B cell (primary cell): ENCODE measurements around the gene BCL2L13. TPM values are rescaled to one million over a fixed set of nuclear protein-coding genes. Genes with fewer than 3 reads are reported as not detected.
A peak's percentile ranks its signal among the peaks of the same experiment; 100 is the strongest.

Experiments
- ATAC-seq: fragments of 200-7000 bp; cut with Tn5 transposase; one replicate; pipeline ENCODE4 v1.10.0; 2021; ENCODE audit warnings: low read depth, mild to moderate bottlenecking, moderate number of reproducible peaks, moderate library complexity
- CTCF ChIA-PET: fragments of 350-600 bp; sonication (Branson Sonifier 250); formaldehyde crosslinking; loops from one replicate; lab custom pipeline; 2021; ENCODE audit warnings: antibody characterized with exemption, inconsistent platforms; lab: Charles Lee
- POLR2A ChIA-PET: fragments of 350-600 bp; sonication (Branson Sonifier 250); formaldehyde crosslinking; loops from one replicate; lab custom pipeline; 2021; ENCODE audit warnings: antibody characterized with exemption; lab: Charles Lee
- DNase-seq: peaks from one replicate; pipeline ENCODE4 v3.0.0; 2013
- H2AFZ ChIP-seq: 2 replicates; pipeline ENCODE4 v1.6.1; 2012; ENCODE audit warnings: mild to moderate bottlenecking, low read depth, low read length; ENCODE audit not compliant: insufficient read depth, poor library complexity, severe bottlenecking
- H3K27ac ChIP-seq, 2 donors: 1 replicate in 1 of 2; 2 replicates in 1 of 2; pipeline ENCODE4 v1.5.1; 2012 to 2013; ENCODE audit warnings: low read length in 2 of 2, mild to moderate bottlenecking in 2 of 2, moderate library complexity in 1 of 2
- H3K27me3 ChIP-seq, 4 experiments: fragments of 200-600 bp in 1 of 4; sonication (generic) in 1 of 4; replicated peaks in 1 of 4; 1 replicate in 2 of 4; 2 replicates in 2 of 4; pipeline versions ENCODE4 v1.6.1 to v1.7.0; 2013 to 2016; ENCODE audit warnings: low read length in 3 of 4, mild to moderate bottlenecking in 2 of 4, mixed read lengths in 1 of 4, moderate library complexity in 1 of 4; ENCODE audit not compliant: insufficient read depth in 4 of 4, control insufficient read depth in 3 of 4; ENCODE audit errors: control extremely low read depth in 1 of 4
- H3K36me3 ChIP-seq, 2 experiments: replicated peaks in 1 of 2; 1 replicate in 1 of 2; 2 replicates in 1 of 2; pipeline versions ENCODE4 v1.6.1 to v1.7.1; 2013; ENCODE audit warnings: low read length in 1 of 2; ENCODE audit not compliant: insufficient read depth in 2 of 2, control insufficient read depth in 1 of 2; ENCODE audit errors: control extremely low read depth in 1 of 2, extremely low read depth in 1 of 2
- H3K4me1 ChIP-seq, 2 donors: fragments of 200-600 bp in 1 of 2; sonication (generic) in 1 of 2; 1 replicate in 1 of 2; 2 replicates in 1 of 2; pipeline versions ENCODE4 v1.5.1 to v1.6.1; 2013 to 2017; ENCODE audit warnings: low read length in 2 of 2; ENCODE audit not compliant: control insufficient read depth in 2 of 2, insufficient read depth in 2 of 2
- H3K4me2 ChIP-seq: replicated peaks from 2 replicates; pipeline ENCODE3; 2012; ENCODE audit warnings: mild to moderate bottlenecking, low read depth, low read length; ENCODE audit not compliant: poor library complexity, severe bottlenecking
- H3K4me3 ChIP-seq, 5 experiments: fragments of 200-600 bp in 1 of 5; sonication (generic) in 1 of 5; 1 replicate in 3 of 5; 2 replicates in 2 of 5; pipeline versions ENCODE4 v1.5.1 to v1.7.0; 2011 to 2016; ENCODE audit warnings: low read length in 4 of 5, mild to moderate bottlenecking in 4 of 5, low read depth in 2 of 5, control low read depth in 1 of 5, moderate library complexity in 1 of 5; ENCODE audit not compliant: insufficient read depth in 1 of 5; ENCODE audit errors: control extremely low read depth in 1 of 5, extremely low read depth in 1 of 5
- H3K79me2 ChIP-seq: fragments of 200-600 bp; sonication (generic); one replicate; pipeline ENCODE4 v1.6.0; 2016; ENCODE audit warnings: low read length; ENCODE audit not compliant: control insufficient read depth, insufficient read depth
- H3K9ac ChIP-seq: fragments of 200-600 bp; sonication (generic); 2 replicates; pipeline ENCODE4 v1.6.1; 2017; ENCODE audit warnings: mild to moderate bottlenecking, low read length, moderate library complexity
- H3K9me3 ChIP-seq, 3 donors: one replicate each; pipeline versions ENCODE4 v1.6.1 to v1.7.1; 2013; ENCODE audit warnings: low read length in 2 of 3; ENCODE audit not compliant: control insufficient read depth in 2 of 3, insufficient read depth in 1 of 3; ENCODE audit errors: control extremely low read depth in 1 of 3
- H4K20me1 ChIP-seq: 2 replicates; pipeline ENCODE4 v1.6.0; 2012; ENCODE audit warnings: mild to moderate bottlenecking, low read length; ENCODE audit not compliant: insufficient read depth, control insufficient read depth, poor library complexity, severe bottlenecking
- H3K27ac Mint-ChIP-seq: one replicate; pipeline ENCODE4 v1.8.0; 2021; ENCODE audit warnings: mixed read lengths
- H3K27me3 Mint-ChIP-seq: one replicate; pipeline ENCODE4 v1.8.0; 2021; ENCODE audit warnings: mixed read lengths
- H3K4me1 Mint-ChIP-seq: one replicate; pipeline ENCODE4 v1.8.0; 2021; ENCODE audit warnings: mixed read lengths
- H3K4me3 Mint-ChIP-seq: one replicate; pipeline ENCODE4 v1.8.0; 2021; ENCODE audit warnings: mixed read lengths
- H3K9me3 Mint-ChIP-seq: one replicate; pipeline ENCODE4 v1.8.0; 2022; ENCODE audit warnings: mixed read lengths; ENCODE audit not compliant: insufficient read depth
- CTCF ChIP-seq: fragments of 200-600 bp; IDR thresholded peaks from one replicate; pipeline ENCODE4 v1.8.0; 2022; ENCODE audit warnings: antibody characterized with exemption, mild to moderate bottlenecking
- EZH2 ChIP-seq: IDR thresholded peaks from 2 replicates; pipeline ENCODE4 v1.6.1; 2012; ENCODE audit warnings: borderline replicate concordance, low read depth, mild to moderate bottlenecking, moderate library complexity, low read length; ENCODE audit not compliant: insufficient read depth, poor library complexity, severe bottlenecking
- WGBS: methylation state at CpG from one replicate; pipeline ENCODE4 v1.1.5; 2013; ENCODE audit warnings: missing lambda C conversion rate; ENCODE audit not compliant: insufficient coverage; 5-methylcytosine and 5-hydroxymethylcytosine counted together
- intact Hi-C: fragments of 100-400 bp; cut with micrococcal nuclease; formaldehyde crosslinking; loops from one replicate; pipeline ENCODE4 v1.10.0; 2022
- polyA minus RNA-seq: library from RNA; depleted of rRNA, polyadenylated mRNA; stranded (reverse); fragments of >200 nt; gene quantifications from 2 replicates; pipeline ENCODE4 v1.2.3, GENCODE V29; 2012
- polyA plus RNA-seq: library from polyadenylated mRNA; depleted of rRNA; stranded (reverse); fragments of >200 nt; gene quantifications from 2 replicates; pipeline ENCODE4 v1.2.3, GENCODE V29; 2012
- total RNA-seq, 2 donors: library from RNA; stranded (reverse); fragments of 120-200 nt in 1 of 2; gene quantifications; 1 replicate in 1 of 2; 2 replicates in 1 of 2; pipeline versions ENCODE4 v1.2.3 to v1.2.4, GENCODE V29; 2013 to 2022

Gene BCL2L13
- total RNA-seq (29.9 and 37.2 TPM in 2 replicates), polyA plus RNA-seq (15.9 and 19.2 TPM in 2 replicates), polyA minus RNA-seq (20.8 and 24.9 TPM in 2 replicates)
- total RNA-seq (2013), result 37.4 TPM

- ChIA-PET POLR2A (interaction anchor here (0.6 to 1.4 kb wide), 4 partner anchors 11 to 437 kb away, joined by 3 to 4 read pairs (median 3); no protein-coding TSS in a partner anchor), CTCF (interaction anchor here (0.8 to 1.0 kb wide), 4 partner anchors 9 to 137 kb away, joined by 3 read pairs; no protein-coding TSS in a partner anchor)
- Histone ChIP-seq H3K27me3 (no peaks in the 10 kb centered on the region), H3K9me3 (no peaks in the 10 kb centered on the region), H3K36me3 (no peaks in the 10 kb centered on the region), H2AFZ (peak within 1 kb of the TSS; percentile 89), H3K27ac (peak within 1 kb of the TSS; percentile 100), H3K4me1 (peaks cover 15 to 20% of the 10 kb centered on the region in 2 donors), H4K20me1 (no peaks in the 10 kb centered on the region), H3K4me3 (peak within 1 kb of the TSS; percentile 67 to 100 (median 81)), H3K79me2 (peaks cover 26% of the 10 kb centered on the region), H3K4me2 (peak within 1 kb of the TSS; percentile 77), H3K9ac (peak within 1 kb of the TSS; percentile 98)
- Mint-ChIP-seq H3K27me3 (no peaks in the 10 kb centered on the region), H3K4me1 (peaks cover 28% of the 10 kb centered on the region), H3K27ac (peak within 1 kb of the TSS; percentile 97), H3K9me3 (no peaks in the 10 kb centered on the region), H3K4me3 (peak within 1 kb of the TSS; percentile 96)
- ATAC-seq (peak; percentile 94), DNase-seq (peak; percentile 94)
- WGBS, result under 1% methylated on average over 67 of the region's 70 CpGs
- intact Hi-C loops, result loop anchor here (1.0 to 5.0 kb wide), 6 partner anchors 10 to 480 kb away; partner anchors contain the start of genes ADA2, ATP6V1E1, HDHD5 and PEX26
- TF ChIP-seq CTCF, result no peak
- no peak for TF ChIP-seq EZH2
Observed at GRCh38 chr22:17638432-17639246, at the start of gene BCL2L13. BCL2L13 (plus strand) TSS chr22:17638757; CDS start chr22:17655712, 16,955 bp downstream.
